ENCODE results near the gene KIRREL1.

KIRREL1 gene

DNA sequence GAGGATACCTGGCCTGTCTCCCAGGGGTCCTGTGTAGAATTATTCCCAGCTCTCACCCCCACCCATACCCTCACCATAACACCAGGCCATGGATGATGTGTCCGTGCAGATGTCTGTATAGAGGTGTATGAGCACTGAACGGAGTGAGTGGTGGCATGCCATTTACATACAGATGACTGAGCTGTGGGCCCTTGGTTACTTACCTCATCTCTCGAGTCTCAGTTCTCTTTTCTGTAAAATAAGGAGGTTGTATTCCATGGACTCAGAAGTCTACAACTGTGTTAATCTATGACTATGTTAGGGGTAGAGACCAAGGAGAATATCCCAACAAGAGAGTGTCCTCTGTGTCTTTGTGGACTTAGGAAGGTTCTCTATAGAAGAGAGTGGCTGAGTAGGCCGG is 121.7 kb downstream of the KIRREL1 start (continued):
- TF ChIP-seq ARNTL (CRISPR knock-in tag; IDR thresholded peaks at IDR 0.05; ENCODE audit: borderline replicate concordance, low read depth), result no peak
- no peak for TF ChIP-seq ESRRG (CRISPR knock-in tag; IDR thresholded peaks at IDR 0.05)
- TF ChIP-seq, protein P1, sequence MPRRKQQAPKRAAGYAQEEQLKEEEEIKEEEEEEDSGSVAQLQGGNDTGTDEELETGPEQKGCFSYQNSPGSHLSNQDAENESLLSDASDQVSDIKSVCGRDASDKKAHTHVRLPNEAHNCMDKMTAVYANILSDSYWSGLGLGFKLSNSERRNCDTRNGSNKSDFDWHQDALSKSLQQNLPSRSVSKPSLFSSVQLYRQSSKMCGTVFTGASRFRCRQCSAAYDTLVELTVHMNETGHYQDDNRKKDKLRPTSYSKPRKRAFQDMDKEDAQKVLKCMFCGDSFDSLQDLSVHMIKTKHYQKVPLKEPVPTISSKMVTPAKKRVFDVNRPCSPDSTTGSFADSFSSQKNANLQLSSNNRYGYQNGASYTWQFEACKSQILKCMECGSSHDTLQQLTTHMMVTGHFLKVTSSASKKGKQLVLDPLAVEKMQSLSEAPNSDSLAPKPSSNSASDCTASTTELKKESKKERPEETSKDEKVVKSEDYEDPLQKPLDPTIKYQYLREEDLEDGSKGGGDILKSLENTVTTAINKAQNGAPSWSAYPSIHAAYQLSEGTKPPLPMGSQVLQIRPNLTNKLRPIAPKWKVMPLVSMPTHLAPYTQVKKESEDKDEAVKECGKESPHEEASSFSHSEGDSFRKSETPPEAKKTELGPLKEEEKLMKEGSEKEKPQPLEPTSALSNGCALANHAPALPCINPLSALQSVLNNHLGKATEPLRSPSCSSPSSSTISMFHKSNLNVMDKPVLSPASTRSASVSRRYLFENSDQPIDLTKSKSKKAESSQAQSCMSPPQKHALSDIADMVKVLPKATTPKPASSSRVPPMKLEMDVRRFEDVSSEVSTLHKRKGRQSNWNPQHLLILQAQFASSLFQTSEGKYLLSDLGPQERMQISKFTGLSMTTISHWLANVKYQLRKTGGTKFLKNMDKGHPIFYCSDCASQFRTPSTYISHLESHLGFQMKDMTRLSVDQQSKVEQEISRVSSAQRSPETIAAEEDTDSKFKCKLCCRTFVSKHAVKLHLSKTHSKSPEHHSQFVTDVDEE (CRISPR knock-in tag; IDR thresholded peaks at IDR 0.05), result no peak

DNA sequence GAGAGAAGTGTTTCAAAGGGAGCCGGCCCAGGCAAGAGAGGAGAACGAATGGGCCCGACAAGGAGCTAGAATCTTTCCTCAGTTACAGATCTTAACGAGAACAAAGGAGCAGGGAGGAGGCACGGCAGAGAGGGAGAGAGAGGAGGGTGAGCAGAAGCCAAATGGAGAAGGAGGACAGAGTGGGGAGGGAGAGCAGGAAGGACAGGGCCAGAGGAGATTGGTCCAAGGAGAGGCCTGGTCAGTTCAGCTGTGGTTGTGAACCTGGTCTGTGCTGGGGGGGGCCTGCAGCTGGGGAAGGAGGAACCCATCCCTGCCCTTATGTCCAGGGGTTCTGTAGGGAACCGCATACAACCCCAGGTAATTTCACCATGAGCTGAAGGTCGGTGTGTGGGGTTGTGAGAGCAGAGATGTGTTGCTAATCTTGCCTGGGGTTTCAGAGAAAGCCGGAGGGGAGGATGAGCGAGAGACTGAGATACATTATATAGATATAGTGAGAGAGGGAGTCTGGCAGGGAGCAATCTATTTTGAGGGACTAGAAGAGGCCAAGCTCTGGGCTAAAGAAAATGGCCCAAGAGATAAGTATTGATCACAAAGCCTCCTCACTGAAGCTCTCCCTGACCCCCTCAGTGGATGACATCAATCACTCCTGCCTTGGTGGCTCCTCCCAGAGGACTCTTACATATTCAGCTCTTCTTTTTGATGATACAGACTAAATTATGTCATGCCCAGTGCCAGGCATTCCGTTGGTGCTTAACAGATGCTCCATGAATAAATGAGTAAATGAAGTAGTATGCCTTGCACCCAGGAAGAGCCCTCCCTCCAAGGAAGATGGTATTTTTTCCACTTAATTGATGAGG is 123.1 kb downstream of the KIRREL1 start:
- TF ChIP-seq BACH2 (CRISPR knock-in tag; IDR thresholded peaks at IDR 0.05; ENCODE audit: borderline replicate concordance) (no peak), RARB (CRISPR knock-in tag; IDR thresholded peaks at IDR 0.05) (no peak), ZNF70 (CRISPR knock-in tag; IDR thresholded peaks at IDR 0.05) (no peak), TCF4 (CRISPR knock-in tag; IDR thresholded peaks at IDR 0.05; ENCODE audit: borderline replicate concordance) (no peak), SNAI2 (CRISPR knock-in tag; IDR thresholded peaks at IDR 0.05) (no peak), ISL1 (CRISPR knock-in tag; IDR thresholded peaks at IDR 0.05) (no peak), ZC3H10 (CRISPR knock-in tag; IDR thresholded peaks at IDR 0.05) (no peak), OSR1 (CRISPR knock-in tag; IDR thresholded peaks at IDR 0.05) (no peak), GLIS3 (CRISPR knock-in tag; IDR thresholded peaks at IDR 0.05) (no peak), TOX (CRISPR knock-in tag; IDR thresholded peaks at IDR 0.05; ENCODE audit: borderline replicate concordance) (no peak)
- TF ChIP-seq, protein P2, sequence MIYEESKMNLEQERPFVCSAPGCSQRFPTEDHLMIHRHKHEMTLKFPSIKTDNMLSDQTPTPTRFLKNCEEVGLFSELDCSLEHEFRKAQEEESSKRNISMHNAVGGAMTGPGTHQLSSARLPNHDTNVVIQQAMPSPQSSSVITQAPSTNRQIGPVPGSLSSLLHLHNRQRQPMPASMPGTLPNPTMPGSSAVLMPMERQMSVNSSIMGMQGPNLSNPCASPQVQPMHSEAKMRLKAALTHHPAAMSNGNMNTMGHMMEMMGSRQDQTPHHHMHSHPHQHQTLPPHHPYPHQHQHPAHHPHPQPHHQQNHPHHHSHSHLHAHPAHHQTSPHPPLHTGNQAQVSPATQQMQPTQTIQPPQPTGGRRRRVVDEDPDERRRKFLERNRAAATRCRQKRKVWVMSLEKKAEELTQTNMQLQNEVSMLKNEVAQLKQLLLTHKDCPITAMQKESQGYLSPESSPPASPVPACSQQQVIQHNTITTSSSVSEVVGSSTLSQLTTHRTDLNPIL (CRISPR knock-in tag; IDR thresholded peaks at IDR 0.05; ENCODE audit: low read depth), result no peak
- no peak for ATAC-seq

DNA sequence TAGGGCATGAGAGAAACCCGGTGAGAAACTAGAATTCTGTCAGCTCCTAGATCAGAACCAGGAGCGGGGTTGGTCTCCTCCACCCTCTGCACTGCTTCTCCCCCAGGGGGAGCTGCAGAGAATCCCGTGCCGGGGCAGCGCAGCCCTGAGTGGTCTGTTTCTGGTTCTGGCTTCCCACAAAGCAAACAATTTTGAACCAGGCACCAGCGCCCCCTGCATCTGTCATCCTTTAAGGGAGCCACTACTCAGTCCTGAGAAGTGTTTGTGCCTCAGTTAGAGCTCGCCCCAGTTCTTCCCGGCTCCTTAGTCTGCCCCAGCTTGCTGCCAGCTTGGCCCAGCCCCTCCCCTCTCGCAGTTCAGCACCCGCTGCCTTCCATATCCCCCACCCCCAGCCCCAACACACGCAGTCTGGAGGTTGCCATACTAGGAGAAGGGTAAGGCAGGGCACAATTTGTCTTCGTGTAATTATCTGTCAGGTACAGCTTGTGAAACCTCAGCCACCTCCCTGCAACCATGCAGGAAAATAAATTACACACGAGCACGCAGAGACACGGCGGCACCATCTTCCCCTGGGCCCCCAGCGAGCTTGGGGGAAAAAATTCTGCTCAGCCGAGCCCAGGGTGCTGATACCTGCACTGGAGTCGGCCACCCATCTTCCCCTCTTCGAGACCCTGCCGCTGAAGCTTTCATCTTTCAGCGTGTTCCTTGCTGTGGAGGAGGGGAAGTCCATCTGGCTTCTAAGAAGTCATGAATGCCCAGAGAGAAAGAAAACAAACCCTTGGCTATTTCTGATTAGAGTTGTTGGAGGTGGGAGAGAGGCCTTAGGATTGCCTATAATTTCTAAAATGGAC is 124.6 kb downstream of the KIRREL1 start:
- ATAC-seq, result peak; percentile 83
- TF ChIP-seq ARNTL (CRISPR knock-in tag; IDR thresholded peaks at IDR 0.05; ENCODE audit: borderline replicate concordance, low read depth) (no peak), CSDC2 (CRISPR knock-in tag; IDR thresholded peaks at IDR 0.05) (no peak), SNAI2 (CRISPR knock-in tag; IDR thresholded peaks at IDR 0.05) (no peak), OSR1 (CRISPR knock-in tag; IDR thresholded peaks at IDR 0.05) (no peak), TCF4 (CRISPR knock-in tag; IDR thresholded peaks at IDR 0.05; ENCODE audit: borderline replicate concordance) (no peak), ZNF70 (CRISPR knock-in tag; IDR thresholded peaks at IDR 0.05) (no peak), GLIS3 (CRISPR knock-in tag; IDR thresholded peaks at IDR 0.05) (no peak), ISL1 (CRISPR knock-in tag; IDR thresholded peaks at IDR 0.05) (no peak)
- TF ChIP-seq, protein P3, sequence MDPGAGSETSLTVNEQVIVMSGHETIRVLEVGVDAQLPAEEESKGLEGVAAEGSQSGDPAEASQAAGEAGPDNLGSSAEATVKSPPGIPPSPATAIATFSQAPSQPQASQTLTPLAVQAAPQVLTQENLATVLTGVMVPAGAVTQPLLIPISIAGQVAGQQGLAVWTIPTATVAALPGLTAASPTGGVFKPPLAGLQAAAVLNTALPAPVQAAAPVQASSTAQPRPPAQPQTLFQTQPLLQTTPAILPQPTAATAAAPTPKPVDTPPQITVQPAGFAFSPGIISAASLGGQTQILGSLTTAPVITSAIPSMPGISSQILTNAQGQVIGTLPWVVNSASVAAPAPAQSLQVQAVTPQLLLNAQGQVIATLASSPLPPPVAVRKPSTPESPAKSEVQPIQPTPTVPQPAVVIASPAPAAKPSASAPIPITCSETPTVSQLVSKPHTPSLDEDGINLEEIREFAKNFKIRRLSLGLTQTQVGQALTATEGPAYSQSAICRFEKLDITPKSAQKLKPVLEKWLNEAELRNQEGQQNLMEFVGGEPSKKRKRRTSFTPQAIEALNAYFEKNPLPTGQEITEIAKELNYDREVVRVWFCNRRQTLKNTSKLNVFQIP (CRISPR knock-in tag; IDR thresholded peaks at IDR 0.05; ENCODE audit: borderline replicate concordance, low read depth), result no peak
- TF ChIP-seq, protein P4, sequence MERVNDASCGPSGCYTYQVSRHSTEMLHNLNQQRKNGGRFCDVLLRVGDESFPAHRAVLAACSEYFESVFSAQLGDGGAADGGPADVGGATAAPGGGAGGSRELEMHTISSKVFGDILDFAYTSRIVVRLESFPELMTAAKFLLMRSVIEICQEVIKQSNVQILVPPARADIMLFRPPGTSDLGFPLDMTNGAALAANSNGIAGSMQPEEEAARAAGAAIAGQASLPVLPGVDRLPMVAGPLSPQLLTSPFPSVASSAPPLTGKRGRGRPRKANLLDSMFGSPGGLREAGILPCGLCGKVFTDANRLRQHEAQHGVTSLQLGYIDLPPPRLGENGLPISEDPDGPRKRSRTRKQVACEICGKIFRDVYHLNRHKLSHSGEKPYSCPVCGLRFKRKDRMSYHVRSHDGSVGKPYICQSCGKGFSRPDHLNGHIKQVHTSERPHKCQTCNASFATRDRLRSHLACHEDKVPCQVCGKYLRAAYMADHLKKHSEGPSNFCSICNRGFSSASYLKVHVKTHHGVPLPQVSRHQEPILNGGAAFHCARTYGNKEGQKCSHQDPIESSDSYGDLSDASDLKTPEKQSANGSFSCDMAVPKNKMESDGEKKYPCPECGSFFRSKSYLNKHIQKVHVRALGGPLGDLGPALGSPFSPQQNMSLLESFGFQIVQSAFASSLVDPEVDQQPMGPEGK (CRISPR knock-in tag; IDR thresholded peaks at IDR 0.05; ENCODE audit: borderline replicate concordance), result no peak
